Measurements from ENCODE around the gene ADAMTSL3. TPM values are rescaled to one million over a fixed set of nuclear protein-coding genes. Genes with fewer than 3 reads are reported as not detected.

ADAMTSL3 gene
- total RNA-seq, 3 donors from 2014 or later (not counting 1 experiment from before 2014, with no cell fraction given) = 0.14 to 0.43 (median 0.25) TPM

DNA sequence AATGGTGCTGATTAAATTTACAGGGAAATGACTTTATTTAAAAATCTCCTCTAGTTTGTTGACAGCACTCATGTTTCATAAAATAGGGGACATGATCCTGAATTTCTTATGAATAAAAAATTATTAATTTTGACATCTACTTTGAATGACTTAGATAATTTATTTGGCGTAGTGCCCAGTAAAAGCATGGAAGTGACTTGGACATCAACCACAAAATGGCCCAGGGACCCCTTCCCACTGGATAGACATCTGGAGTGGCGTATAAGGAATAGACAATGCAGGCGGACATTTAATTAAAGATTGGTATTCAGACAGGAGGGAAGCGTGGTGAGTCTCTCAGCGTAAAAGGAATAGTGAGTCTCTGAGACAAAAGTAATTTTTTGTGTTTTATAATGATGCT is 79.8 kb downstream of the ADAMTSL3 start:
- H3K36me3 ChIP-seq (ENCODE audit: control insufficient read depth, insufficient read depth, low read length) = no peaks in the 10 kb centered on the region
- TF ChIP-seq, protein P1, sequence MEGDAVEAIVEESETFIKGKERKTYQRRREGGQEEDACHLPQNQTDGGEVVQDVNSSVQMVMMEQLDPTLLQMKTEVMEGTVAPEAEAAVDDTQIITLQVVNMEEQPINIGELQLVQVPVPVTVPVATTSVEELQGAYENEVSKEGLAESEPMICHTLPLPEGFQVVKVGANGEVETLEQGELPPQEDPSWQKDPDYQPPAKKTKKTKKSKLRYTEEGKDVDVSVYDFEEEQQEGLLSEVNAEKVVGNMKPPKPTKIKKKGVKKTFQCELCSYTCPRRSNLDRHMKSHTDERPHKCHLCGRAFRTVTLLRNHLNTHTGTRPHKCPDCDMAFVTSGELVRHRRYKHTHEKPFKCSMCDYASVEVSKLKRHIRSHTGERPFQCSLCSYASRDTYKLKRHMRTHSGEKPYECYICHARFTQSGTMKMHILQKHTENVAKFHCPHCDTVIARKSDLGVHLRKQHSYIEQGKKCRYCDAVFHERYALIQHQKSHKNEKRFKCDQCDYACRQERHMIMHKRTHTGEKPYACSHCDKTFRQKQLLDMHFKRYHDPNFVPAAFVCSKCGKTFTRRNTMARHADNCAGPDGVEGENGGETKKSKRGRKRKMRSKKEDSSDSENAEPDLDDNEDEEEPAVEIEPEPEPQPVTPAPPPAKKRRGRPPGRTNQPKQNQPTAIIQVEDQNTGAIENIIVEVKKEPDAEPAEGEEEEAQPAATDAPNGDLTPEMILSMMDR (IDR thresholded peaks at IDR 0.05) = no peak
- H3K27me3 ChIP-seq (ENCODE audit: control insufficient read depth, insufficient read depth, low read length) = no peaks in the 10 kb centered on the region
- ATAC-seq (no peak), DNase-seq (no peak)
- 91% methylated on average over 5 of the region's 5 CpGs for WGBS (ENCODE audit: insufficient coverage)
- Mint-ChIP-seq H3K36me3 (no peaks in the 10 kb centered on the region), H3K27ac (no peak overlapping the region), H3K27me3 (ENCODE audit: low read depth in 2 of 2) (peaks cover 0 to 9% of the 10 kb centered on the region in 2 donors), H3K9me3 (peaks cover 0 to 6% of the 10 kb centered on the region in 2 donors), H3K4me1 (no peaks in the 10 kb centered on the region), H3K4me3 (no peak overlapping the region)
- H3K4me1 ChIP-seq (ENCODE audit: control insufficient read depth, insufficient read depth, low read length) = no peaks in the 10 kb centered on the region
- no peak overlapping the region for H3K4me3 ChIP-seq (ENCODE audit: low read length)
- no peaks in the 10 kb centered on the region for H3K9me3 ChIP-seq (ENCODE audit: control insufficient read depth, insufficient read depth, low read length)
- no peak overlapping the region for H3K27ac ChIP-seq (ENCODE audit: low read length)
- intact Hi-C loops (cut with micrococcal nuclease) = no loop called here

DNA sequence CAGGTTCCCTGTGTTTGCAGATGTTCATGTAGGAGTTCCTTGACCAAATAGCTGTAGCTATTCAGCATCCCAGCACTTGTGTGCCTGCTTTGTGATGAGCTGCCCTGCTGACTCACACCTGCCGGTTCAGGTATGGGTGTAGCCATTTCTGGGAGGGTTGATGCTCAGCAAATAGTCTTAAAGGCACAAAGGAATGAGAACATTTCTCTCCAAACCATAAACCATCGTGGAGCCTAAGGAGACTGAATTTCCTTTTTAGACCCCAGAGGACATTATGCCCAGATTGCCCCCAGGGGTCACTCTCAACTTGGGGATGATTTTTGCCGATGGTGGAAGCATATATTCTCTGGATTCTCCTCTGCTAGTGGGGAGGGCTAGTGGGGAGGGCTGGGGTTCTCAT is 80.6 kb downstream of the ADAMTSL3 start:
- H3K9me3 Mint-ChIP-seq = peaks cover 0 to 2% of the 10 kb centered on the region in 2 donors
- H3K4me1 Mint-ChIP-seq = no peaks in the 10 kb centered on the region
- DNase-seq = no peak
- H3K27me3 Mint-ChIP-seq (ENCODE audit: low read depth in 2 of 2) = peaks cover 0 to 9% of the 10 kb centered on the region in 2 donors
- no peaks in the 10 kb centered on the region for H3K36me3 Mint-ChIP-seq
- H3K36me3 ChIP-seq (ENCODE audit: control insufficient read depth, insufficient read depth, low read length) = no peaks in the 10 kb centered on the region
- no peak overlapping the region for H3K4me3 ChIP-seq (ENCODE audit: low read length)
- H3K4me1 ChIP-seq (ENCODE audit: control insufficient read depth, insufficient read depth, low read length) = no peaks in the 10 kb centered on the region
- no peak overlapping the region for H3K4me3 Mint-ChIP-seq
- H3K27ac ChIP-seq (ENCODE audit: low read length) = no peak overlapping the region
- H3K27me3 ChIP-seq (ENCODE audit: control insufficient read depth, insufficient read depth, low read length) = no peaks in the 10 kb centered on the region
- H3K9me3 ChIP-seq (ENCODE audit: control insufficient read depth, insufficient read depth, low read length) = no peaks in the 10 kb centered on the region
- ATAC-seq = no peak
- intact Hi-C loops (cut with micrococcal nuclease) = no loop called here
- TF ChIP-seq, protein P1 (IDR thresholded peaks at IDR 0.05) = no peak
- WGBS (ENCODE audit: insufficient coverage) = 69% methylated on average over 3 of the region's 3 CpGs
- H3K27ac Mint-ChIP-seq = no peak overlapping the region

DNA sequence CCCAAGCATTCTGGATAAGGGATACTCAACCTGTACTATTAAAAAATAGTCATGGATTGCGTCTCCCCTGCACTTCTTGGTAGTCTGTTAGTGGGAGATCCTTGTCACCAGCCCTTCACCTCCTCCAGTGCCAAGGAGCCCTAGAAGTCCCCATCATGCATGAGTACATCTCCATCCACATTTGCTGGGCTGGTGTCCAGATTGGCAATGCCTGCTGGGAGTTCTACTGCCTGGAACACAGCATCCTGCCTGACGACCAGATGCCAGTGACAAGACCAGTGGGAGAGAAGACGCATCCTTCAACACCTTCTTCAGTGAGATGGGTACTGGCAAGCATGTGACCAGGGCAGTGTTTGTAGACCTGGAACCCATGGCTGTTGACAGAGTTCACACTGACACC is 85.7 kb downstream of the ADAMTSL3 start:
- Mint-ChIP-seq H3K4me3 (no peak overlapping the region), H3K36me3 (no peaks in the 10 kb centered on the region), H3K27me3 (ENCODE audit: low read depth in 2 of 2) (peaks cover 0 to 6% of the 10 kb centered on the region in 2 donors), H3K27ac (no peak overlapping the region), H3K4me1 (no peaks in the 10 kb centered on the region), H3K9me3 (no peaks in the 10 kb centered on the region)
- no peaks in the 10 kb centered on the region for H3K9me3 ChIP-seq (ENCODE audit: control insufficient read depth, insufficient read depth, low read length)
- no peaks in the 10 kb centered on the region for H3K27me3 ChIP-seq (ENCODE audit: control insufficient read depth, insufficient read depth, low read length)
- no peaks in the 10 kb centered on the region for H3K36me3 ChIP-seq (ENCODE audit: control insufficient read depth, insufficient read depth, low read length)
- H3K4me3 ChIP-seq (ENCODE audit: low read length) = no peak overlapping the region
- DNase-seq (no peak), ATAC-seq (no peak)
- intact Hi-C loops (cut with micrococcal nuclease) = no loop called here
- TF ChIP-seq, protein P1 (IDR thresholded peaks at IDR 0.05) = no peak
- WGBS (ENCODE audit: insufficient coverage) = 69% methylated on average over 2 of the region's 3 CpGs
- H3K4me1 ChIP-seq (ENCODE audit: control insufficient read depth, insufficient read depth, low read length) = no peaks in the 10 kb centered on the region
- no peak overlapping the region for H3K27ac ChIP-seq (ENCODE audit: low read length)

DNA sequence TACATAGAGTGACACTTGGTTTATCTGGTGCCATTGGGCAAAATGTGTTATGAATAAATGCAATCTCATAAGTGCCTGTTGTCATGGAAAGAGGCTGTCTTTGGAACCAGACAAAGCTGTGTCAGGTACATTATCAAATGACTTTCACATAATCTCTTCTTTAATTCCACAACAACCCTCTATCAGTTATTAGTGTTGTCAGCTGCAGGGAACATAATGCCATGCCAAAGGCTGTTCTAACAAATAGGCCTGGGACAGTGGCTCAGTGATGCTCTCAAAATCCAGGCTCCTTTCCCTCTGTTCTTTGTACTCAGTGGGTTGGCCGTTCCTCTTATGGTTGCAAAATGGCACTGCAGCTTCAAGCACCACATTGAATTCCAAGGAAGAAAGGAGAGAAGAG is 91.8 kb downstream of the ADAMTSL3 start:
- no peaks in the 10 kb centered on the region for H3K27me3 Mint-ChIP-seq (ENCODE audit: low read depth in 2 of 2)
- no peak overlapping the region for H3K4me3 Mint-ChIP-seq
- 75% methylated on average over 1 of the region's 1 CpG for WGBS (ENCODE audit: insufficient coverage)

More for the DNA sequence above, 91.8 kb downstream of the ADAMTSL3 start:
- no peaks in the 10 kb centered on the region for H3K9me3 ChIP-seq (ENCODE audit: control insufficient read depth, insufficient read depth, low read length)
- Mint-ChIP-seq H3K4me1 (no peaks in the 10 kb centered on the region), H3K9me3 (peaks cover 0 to 2% of the 10 kb centered on the region in 2 donors), H3K27ac (no peak overlapping the region), H3K36me3 (no peaks in the 10 kb centered on the region)
- DNase-seq (no peak), ATAC-seq (no peak)
- H3K27ac ChIP-seq (ENCODE audit: low read length) = no peak overlapping the region
- H3K4me1 ChIP-seq (ENCODE audit: control insufficient read depth, insufficient read depth, low read length) = no peaks in the 10 kb centered on the region
- no peaks in the 10 kb centered on the region for H3K27me3 ChIP-seq (ENCODE audit: control insufficient read depth, insufficient read depth, low read length)
- H3K4me3 ChIP-seq (ENCODE audit: low read length) = no peak overlapping the region
- H3K36me3 ChIP-seq (ENCODE audit: control insufficient read depth, insufficient read depth, low read length) = no peaks in the 10 kb centered on the region
- intact Hi-C loops (cut with micrococcal nuclease) = no loop called here
- TF ChIP-seq, protein P1 (IDR thresholded peaks at IDR 0.05) = no peak
